ENCODE results near the gene AFG3L2.

GRCh38 chr18:12325726-12326245 is 51.2 kb downstream of the AFG3L2 start:
- TF ChIP-seq CTCF (IDR thresholded peaks at IDR 0.05) = no peak
- no peak for TF ChIP-seq EZH2 (IDR thresholded peaks at IDR 0.05)

Measured in neural progenitor cell (in vitro differentiated cells).